Kidney (tissue), 14 donors: ENCODE data around the gene VCL. TPM values are rescaled to one million over a fixed set of nuclear protein-coding genes. Genes with fewer than 3 reads are reported as not detected.

ENCODE experiments used
- DNase-seq, 5 donors: peaks; one replicate each; pipeline ENCODE4 v3.0.0-alpha.2; 2013 to 2020
- FAIRE-seq: peaks from 2 replicates; lab custom pipeline; 2012; peaks lifted over from hg19 to GRCh38; lab: Jason Lieb, UNC
- H3K27ac ChIP-seq, 2 donors: one replicate each; pipeline ENCODE4 v1.7.0; 2013; ENCODE audit warnings: low read depth in 2 of 2, low read length in 2 of 2, inconsistent platforms in 1 of 2
- H3K27me3 ChIP-seq: one replicate; pipeline ENCODE4 v1.7.1; 2013; ENCODE audit warnings: low read length, inconsistent platforms; ENCODE audit not compliant: control insufficient read depth, insufficient read depth
- H3K36me3 ChIP-seq, 3 donors: one replicate each; pipeline versions ENCODE4 v1.7.0 to v1.7.1; 2013; ENCODE audit warnings: low read length in 3 of 3, control low read depth in 1 of 3, inconsistent platforms in 1 of 3; ENCODE audit not compliant: insufficient read depth in 3 of 3, control insufficient read depth in 2 of 3
- H3K4me1 ChIP-seq, 3 donors: one replicate each; pipeline versions ENCODE4 v1.7.0 to v1.7.1; 2013; ENCODE audit warnings: low read length in 3 of 3, inconsistent platforms in 1 of 3, low read depth in 1 of 3; ENCODE audit not compliant: control insufficient read depth in 2 of 3, insufficient read depth in 2 of 3
- H3K4me3 ChIP-seq, 3 donors: one replicate each; pipeline versions ENCODE4 v1.7.0 to v1.8.1; 2013; ENCODE audit warnings: low read length in 3 of 3, control low read depth in 1 of 3, inconsistent platforms in 1 of 3
- H3K9ac ChIP-seq, 3 donors: one replicate each; pipeline versions ENCODE4 v1.7.0 to v1.7.1; 2013; ENCODE audit warnings: low read length in 3 of 3, control low read depth in 1 of 3, inconsistent platforms in 1 of 3
- H3K9me3 ChIP-seq, 3 donors: one replicate each; pipeline versions ENCODE4 v1.7.0 to v1.7.1; 2013; ENCODE audit warnings: low read length in 3 of 3, control low read depth in 1 of 3, inconsistent platforms in 1 of 3; ENCODE audit not compliant: control insufficient read depth in 2 of 3, insufficient read depth in 1 of 3
- intact Hi-C: fragments of 100-400 bp; cut with DNase I; formaldehyde crosslinking; loops from one replicate; pipeline ENCODE4 v1.11.1; 2022
- polyA plus RNA-seq: library from polyadenylated mRNA; stranded (reverse); fragments of 350-450 nt; fragmentation: Illumina TruSeq; extraction: RNeasy Lipid Tissue Mini Kit (QIAGEN cat#74804); gene quantifications from one replicate; pipeline ENCODE4 v1.2.3, GENCODE V29; 2014; ENCODE audit warnings: low read depth, low replicate concordance; ENCODE audit not compliant: insufficient read depth
- total RNA-seq: library from RNA; stranded (reverse); fragmentation: NEBNext Ultra II Directional; extraction: Animal tissue kit (Norgen Biotek cat#: 25700); gene quantifications from one replicate; pipeline ENCODE4 v1.2.1, GENCODE V29; 2021
- TF ChIP-seq, protein P1 (sequence below): IDR thresholded peaks from 3 replicates; pipeline ENCODE4 v1.5.1; 2012; ENCODE audit warnings: mild to moderate bottlenecking, moderate library complexity, borderline replicate concordance; ENCODE audit not compliant: insufficient read depth; ENCODE audit errors: extremely low read depth
- donor health status: control.
- donor health status: control.
- donor health status: control.
- donor health status: control.
- donor health status: control.
- donor health status: DM: yes; HTN: yes; CAD: no.
- donor health status: Normal renal cell carcinoma (clear cell type).

VCL gene
- total and polyA plus RNA-seq, 2 donors from 2014 or later: 23.8 to 167 TPM

DNA sequence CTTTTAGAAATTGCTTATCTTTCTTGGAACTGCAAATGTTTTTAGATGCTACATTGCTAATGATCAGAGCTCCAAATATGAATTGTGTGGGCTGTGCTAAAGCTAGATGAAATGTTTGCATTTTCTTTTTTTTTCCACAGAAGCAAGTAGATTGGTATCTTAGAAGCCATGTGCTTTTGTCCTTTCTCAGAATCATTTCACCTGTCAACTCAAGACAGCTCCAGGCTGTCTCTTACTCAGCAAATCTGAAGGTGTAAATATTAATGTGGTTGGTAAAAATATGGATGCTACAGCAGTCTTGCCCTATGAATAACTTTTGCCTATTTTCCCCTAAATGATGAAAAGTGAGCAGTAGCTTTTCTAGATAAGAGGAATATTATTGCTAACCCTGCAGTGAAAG is 111.5 kb downstream of the VCL start:
- intact Hi-C loops: no loop called here
- FAIRE-seq (no peak), DNase-seq (no peak)
- Histone ChIP-seq H3K27ac (no peak overlapping the region), H3K9ac (no peak overlapping the region), H3K4me3 (no peak overlapping the region), H3K27me3 (no peaks in the 10 kb centered on the region), H3K36me3 (peaks cover 3 to 65% (median 47%) of the 10 kb centered on the region in 3 donors), H3K4me1 (peaks cover 0 to 3% (median 0%) of the 10 kb centered on the region in 3 donors), H3K9me3 (no peaks in the 10 kb centered on the region)
- TF ChIP-seq, protein P1, sequence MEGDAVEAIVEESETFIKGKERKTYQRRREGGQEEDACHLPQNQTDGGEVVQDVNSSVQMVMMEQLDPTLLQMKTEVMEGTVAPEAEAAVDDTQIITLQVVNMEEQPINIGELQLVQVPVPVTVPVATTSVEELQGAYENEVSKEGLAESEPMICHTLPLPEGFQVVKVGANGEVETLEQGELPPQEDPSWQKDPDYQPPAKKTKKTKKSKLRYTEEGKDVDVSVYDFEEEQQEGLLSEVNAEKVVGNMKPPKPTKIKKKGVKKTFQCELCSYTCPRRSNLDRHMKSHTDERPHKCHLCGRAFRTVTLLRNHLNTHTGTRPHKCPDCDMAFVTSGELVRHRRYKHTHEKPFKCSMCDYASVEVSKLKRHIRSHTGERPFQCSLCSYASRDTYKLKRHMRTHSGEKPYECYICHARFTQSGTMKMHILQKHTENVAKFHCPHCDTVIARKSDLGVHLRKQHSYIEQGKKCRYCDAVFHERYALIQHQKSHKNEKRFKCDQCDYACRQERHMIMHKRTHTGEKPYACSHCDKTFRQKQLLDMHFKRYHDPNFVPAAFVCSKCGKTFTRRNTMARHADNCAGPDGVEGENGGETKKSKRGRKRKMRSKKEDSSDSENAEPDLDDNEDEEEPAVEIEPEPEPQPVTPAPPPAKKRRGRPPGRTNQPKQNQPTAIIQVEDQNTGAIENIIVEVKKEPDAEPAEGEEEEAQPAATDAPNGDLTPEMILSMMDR: no peak

DNA sequence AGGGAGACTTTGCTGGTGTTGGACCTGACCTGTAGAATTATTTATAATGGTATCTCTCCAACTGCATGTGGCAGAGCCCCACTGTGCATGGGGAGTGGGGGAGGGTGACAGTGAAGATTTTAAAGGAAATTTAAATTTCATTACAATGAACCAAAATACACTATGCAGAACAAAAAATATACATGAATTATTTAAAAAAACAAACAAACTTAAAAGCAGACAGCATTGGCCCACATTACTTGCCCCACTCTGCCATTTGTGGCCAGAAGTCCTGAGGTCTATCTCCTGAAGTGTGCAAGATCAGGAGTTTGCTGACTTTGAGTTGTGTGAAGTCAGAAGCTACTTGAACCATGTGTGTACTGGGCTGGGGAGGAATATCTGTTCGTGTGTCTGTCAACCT is 112.2 kb downstream of the VCL start:
- TF ChIP-seq, protein P1: no peak
- no peak for FAIRE-seq
- Histone ChIP-seq H3K36me3 (peaks cover 7 to 65% (median 46%) of the 10 kb centered on the region in 3 donors), H3K9ac (no peak overlapping the region), H3K9me3 (no peaks in the 10 kb centered on the region), H3K4me1 (peaks cover 0 to 3% (median 0%) of the 10 kb centered on the region in 3 donors), H3K27me3 (no peaks in the 10 kb centered on the region), H3K27ac (no peak overlapping the region), H3K4me3 (no peak overlapping the region)
- no peak for DNase-seq
- intact Hi-C loops: no loop called here

DNA sequence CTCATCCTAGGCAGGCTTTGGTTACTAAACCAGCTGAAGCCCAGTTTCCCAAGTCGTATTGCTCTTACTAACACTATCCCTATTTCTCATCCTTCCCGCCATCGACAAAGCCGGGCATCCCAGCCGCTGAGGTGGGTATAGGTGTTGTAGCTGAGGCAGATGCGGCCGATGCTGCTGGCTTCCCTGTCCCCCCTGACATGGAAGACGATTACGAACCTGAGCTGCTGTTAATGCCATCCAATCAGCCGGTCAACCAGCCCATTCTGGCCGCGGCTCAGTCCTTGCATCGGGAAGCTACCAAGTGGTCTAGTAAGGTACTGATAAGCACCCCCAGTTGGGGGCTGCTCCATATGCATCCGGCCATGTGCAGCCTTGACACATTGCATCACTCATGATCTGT is 113.9 kb downstream of the VCL start:
- TF ChIP-seq, protein P1: no peak
- intact Hi-C loops: no loop called here
- no peak for FAIRE-seq
- H3K9ac ChIP-seq: no peak overlapping the region
- no peaks in the 10 kb centered on the region for H3K9me3 ChIP-seq
- peaks cover 0 to 3% (median 0%) of the 10 kb centered on the region in 3 donors for H3K4me1 ChIP-seq
- no peak overlapping the region for H3K27ac ChIP-seq
- H3K27me3 ChIP-seq: no peaks in the 10 kb centered on the region
- no peak overlapping the region for H3K4me3 ChIP-seq
- no peak for DNase-seq
- H3K36me3 ChIP-seq: peaks cover 7 to 63% (median 50%) of the 10 kb centered on the region in 3 donors

DNA sequence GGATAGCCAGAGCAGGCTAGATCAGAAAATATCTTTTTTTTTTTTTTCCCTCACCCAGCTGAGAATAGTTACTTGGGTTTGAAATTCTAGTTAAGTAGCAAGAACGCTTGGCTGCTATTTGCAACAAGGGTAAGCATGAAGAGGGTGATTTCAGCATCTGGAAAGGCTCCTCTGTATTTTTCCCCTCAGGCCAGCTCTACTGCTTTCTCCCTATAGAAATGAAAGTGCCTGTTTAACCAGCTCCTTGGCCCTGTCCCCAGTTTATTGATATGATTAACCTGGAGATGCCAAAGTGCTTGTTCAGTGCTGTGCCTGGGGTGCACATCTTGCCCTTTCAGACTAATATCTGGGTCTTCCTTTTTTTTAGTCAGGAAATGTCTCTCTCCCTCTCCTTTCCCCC is 115.6 kb downstream of the VCL start:
- TF ChIP-seq, protein P1: no peak
- no peak overlapping the region for H3K4me3 ChIP-seq
- peaks cover 0 to 3% (median 0%) of the 10 kb centered on the region in 3 donors for H3K4me1 ChIP-seq
- H3K9ac ChIP-seq: no peak overlapping the region
- H3K9me3 ChIP-seq: no peaks in the 10 kb centered on the region
- intact Hi-C loops: no loop called here
- H3K27me3 ChIP-seq: no peaks in the 10 kb centered on the region
- peaks cover 7 to 65% (median 47%) of the 10 kb centered on the region in 3 donors for H3K36me3 ChIP-seq
- DNase-seq (no peak), FAIRE-seq (no peak)
- no peak overlapping the region for H3K27ac ChIP-seq
